Measurements from ENCODE around the gene CANX.

DNA sequence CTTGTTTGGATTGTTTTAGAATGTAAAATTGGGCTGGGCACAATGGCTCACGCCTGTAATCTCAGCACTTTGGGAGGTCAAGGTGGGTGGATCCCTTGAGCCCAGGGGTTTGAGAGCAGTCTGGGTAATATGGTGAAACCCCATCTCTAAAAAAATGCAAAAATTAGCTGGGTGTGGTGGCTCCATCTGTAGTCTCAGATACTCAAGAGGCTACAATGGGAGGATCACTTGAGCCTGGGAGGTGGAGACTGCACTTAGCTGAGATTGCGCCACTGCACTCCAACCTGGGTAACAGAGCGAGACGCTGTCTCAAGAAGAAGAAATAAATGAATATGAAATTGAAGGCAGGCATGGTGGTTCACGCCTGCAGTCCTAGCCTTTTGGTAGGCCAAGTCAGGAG, 55.2 kb downstream of the CANX start:
- TF ChIP-seq, protein P1, sequence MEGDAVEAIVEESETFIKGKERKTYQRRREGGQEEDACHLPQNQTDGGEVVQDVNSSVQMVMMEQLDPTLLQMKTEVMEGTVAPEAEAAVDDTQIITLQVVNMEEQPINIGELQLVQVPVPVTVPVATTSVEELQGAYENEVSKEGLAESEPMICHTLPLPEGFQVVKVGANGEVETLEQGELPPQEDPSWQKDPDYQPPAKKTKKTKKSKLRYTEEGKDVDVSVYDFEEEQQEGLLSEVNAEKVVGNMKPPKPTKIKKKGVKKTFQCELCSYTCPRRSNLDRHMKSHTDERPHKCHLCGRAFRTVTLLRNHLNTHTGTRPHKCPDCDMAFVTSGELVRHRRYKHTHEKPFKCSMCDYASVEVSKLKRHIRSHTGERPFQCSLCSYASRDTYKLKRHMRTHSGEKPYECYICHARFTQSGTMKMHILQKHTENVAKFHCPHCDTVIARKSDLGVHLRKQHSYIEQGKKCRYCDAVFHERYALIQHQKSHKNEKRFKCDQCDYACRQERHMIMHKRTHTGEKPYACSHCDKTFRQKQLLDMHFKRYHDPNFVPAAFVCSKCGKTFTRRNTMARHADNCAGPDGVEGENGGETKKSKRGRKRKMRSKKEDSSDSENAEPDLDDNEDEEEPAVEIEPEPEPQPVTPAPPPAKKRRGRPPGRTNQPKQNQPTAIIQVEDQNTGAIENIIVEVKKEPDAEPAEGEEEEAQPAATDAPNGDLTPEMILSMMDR (IDR thresholded peaks at IDR 0.05), result no peak
- no peak for TF ChIP-seq POLR2AphosphoS5 (IDR thresholded peaks at IDR 0.05)

Data from suprapubic skin (tissue), 3 donors.